GM12873 (cell line): ENCODE results near the gene PVALB.

Experiments
- CTCF ChIP-seq: IDR thresholded peaks from 2 replicates; pipeline ENCODE4 v1.5.1; 2012; ENCODE audit warnings: low read depth, mild to moderate bottlenecking, moderate library complexity, low read length, control low read depth; ENCODE audit not compliant: insufficient read depth; ENCODE audit errors: missing control alignments

Gene PVALB

GRCh38 chr22:36765943-36766450, 50.8 kb downstream of the PVALB start:
- TF ChIP-seq CTCF: no peak

GRCh38 chr22:36765131-36765942, 51.5 kb downstream of the PVALB start:
- TF ChIP-seq CTCF: no peak

GRCh38 chr22:36764641-36765040, 52.2 kb downstream of the PVALB start:
- TF ChIP-seq CTCF: no peak

GRCh38 chr22:36764060-36764459, 52.8 kb downstream of the PVALB start:
- TF ChIP-seq CTCF: no peak

GRCh38 chr22:36763576-36763975, 53.3 kb downstream of the PVALB start:
- TF ChIP-seq CTCF: no peak

- TF ChIP-seq CTCF: no peak
Observed at GRCh38 chr22:36762687-36763260, 54.1 kb downstream of the PVALB start.

GRCh38 chr22:36761553-36762240, 55.1 kb downstream of the PVALB start:
- TF ChIP-seq CTCF: no peak
